GM19035 (cell line): Measurements from ENCODE around the gene CERS1.

Experiments
- ATAC-seq: cut with Tn5 transposase; IDR thresholded peaks from one replicate; pipeline ENCODE4 v1.9.1; 2021; ENCODE audit not compliant: unreplicated experiment

CERS1 gene

GRCh38 chr19:18898607-18899408, 2.9 kb upstream of the CERS1 start:
- ATAC-seq = no peak

DNA sequence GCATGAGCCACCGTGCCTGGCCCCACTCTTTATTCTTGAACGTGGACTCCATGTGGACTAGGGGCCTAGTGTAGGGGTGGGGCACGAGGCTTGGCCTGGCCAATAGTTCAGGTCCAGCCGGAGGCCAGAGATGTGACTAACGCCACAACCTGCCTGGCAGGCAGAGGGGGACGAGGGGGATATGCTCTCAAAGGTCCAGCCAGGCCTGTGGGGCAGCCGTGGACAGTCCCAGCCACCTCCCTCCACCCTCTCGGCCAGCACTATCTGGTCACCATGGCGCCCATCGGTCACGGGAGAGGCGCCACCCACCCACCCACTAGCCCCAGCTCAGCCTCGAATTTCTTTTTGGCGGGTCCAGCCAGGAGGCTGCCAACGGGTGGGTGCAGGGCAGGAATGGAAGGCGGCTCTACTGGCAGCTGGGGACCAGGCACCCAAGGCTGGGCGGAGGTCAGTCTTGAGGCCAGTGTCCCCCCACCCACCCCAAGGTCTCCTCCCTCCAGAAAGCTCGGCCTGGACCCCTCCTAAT, 2.2 kb upstream of the CERS1 start:
- ATAC-seq = no peak

DNA sequence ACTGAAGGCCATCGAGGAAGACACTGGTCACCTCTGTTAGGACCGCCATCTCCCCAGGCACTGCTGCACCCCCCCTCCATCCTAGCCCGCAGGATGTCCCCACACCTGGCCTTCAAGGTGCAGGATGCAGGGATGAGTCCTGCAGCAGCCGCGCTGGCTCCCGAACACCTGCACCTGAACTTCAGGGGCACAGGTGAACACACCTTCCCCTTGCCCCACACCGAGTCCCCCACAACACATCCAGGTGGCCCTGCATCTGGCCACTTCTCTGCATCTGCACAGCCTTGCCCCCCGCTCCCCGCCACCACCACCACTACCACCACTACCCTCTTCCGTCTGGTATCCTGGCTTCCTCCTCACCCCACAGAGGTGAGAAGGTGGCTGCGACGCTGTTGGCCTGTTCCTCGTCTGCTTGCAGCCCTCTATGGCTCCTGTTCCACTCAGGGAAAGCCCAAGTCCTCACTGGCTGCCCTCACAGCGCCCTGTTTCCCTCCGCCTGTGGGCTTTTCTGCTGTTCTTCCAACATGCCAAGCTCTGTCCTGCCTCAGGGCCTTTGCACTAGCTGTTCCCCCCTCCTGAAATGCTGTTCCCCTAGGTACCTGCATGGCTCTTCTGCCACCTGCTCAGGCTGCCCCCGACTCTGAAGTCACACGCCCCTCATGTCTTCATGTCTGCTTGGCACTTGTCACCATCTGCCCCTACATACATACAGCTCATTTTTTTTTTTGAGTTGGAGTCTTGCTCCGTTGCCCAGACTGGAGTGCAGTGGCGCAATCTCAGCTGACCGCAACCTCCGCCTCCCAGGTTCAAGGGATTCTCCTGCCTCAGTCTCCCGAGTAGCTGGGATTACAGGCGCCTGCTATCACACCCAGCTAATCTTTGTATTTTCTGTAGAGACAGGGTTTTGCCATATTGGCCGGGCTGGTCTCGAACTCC, 1.4 kb upstream of the CERS1 start:
- no peak for ATAC-seq

DNA sequence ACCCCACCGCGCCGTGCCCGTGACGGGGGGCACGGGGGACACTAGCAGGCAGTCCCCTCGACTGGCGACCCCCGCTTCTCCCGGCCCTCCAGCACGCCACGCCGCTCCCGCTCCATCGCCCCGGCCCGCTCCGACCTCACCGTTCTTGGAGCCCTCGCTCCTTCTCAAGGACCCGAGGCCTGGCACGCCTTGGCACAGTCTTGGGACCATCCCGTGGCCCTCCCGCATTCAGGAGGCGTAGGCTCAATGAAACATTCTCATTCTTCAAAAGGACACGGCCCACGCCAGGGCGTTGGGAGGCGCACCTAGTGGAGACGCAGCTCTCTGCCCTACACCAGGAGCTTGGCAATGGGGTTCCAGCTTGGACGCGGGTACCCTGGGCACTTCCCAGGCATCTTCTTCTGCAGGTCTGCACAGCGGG, 473 bp upstream of the CERS1 start:
- no peak for ATAC-seq

DNA sequence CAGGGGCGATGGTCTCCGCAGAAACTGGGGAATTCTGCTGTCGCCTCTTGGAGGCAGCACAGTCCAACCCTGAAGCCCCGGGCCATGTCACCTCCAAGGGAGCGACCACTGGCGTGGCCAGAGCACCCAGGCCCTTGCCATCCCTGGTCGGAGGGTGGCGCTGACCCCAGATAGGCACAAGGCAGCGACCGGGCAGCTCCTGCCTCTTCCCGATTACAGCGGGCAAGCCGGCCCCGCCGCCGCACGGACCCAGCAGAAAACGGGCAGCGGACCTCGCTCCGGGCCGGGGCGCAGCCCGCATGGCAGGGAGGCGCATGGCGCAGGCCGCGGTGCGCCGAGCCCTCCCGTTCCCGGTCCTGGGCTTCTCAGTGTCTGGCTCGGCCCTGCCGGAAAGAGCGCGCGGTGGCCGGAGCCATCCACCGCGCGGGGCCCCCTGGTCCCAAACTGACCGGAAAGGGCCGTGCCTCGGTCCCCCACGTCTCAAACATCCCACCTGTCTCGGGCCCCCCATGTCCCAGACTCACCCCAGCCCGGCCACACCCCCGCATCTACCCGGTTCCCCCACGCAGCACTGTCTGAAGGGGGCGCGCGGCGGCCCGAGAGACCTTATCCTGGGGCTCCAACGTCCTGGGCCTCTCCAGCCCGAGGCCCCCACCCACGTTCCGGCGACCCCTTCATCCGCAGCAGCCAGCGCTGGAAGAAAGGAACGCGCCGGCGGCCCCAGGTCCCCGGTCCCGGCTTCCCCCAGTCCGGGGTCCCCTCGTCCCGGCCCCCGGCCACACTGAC, 727 bp downstream of the CERS1 start:
- no peak for ATAC-seq

DNA sequence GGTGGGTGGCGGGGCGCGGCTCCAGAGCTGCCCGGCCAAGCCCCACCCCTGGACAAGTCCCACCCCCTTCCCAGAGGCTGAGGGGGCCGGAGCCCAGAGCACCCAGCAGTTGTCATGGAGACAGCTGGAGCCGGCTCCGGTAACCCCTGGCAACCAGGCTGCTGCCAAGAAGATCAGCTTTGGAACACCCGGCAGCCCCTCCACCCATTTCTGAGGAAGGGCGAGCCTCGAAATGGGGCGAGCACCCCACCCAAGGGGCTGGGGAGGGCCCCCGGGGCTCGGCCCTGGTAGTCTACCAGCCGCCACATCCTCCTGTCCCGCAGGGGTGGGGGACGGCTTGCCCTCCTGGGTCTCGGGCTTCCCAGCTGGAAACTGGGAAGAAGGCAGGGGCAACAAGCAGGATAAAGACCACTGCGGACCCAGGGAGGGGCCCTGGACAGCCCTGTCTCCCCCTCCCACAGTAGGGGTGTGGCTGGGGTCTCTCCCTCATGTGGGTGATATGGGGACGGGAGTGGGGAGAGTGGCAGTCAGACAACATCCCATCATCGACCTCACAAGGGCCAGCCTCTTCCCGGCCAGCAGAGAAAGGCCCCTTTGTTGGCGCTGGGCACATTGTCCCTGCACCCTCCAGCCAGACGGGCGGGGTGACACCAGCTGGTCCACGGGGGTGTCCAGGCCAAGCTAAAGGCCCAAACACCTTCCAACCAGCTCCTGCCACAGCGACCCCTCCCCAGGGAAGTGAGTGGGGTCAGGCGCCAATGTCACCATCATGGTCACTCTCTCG, 1.5 kb downstream of the CERS1 start:
- no peak for ATAC-seq

DNA sequence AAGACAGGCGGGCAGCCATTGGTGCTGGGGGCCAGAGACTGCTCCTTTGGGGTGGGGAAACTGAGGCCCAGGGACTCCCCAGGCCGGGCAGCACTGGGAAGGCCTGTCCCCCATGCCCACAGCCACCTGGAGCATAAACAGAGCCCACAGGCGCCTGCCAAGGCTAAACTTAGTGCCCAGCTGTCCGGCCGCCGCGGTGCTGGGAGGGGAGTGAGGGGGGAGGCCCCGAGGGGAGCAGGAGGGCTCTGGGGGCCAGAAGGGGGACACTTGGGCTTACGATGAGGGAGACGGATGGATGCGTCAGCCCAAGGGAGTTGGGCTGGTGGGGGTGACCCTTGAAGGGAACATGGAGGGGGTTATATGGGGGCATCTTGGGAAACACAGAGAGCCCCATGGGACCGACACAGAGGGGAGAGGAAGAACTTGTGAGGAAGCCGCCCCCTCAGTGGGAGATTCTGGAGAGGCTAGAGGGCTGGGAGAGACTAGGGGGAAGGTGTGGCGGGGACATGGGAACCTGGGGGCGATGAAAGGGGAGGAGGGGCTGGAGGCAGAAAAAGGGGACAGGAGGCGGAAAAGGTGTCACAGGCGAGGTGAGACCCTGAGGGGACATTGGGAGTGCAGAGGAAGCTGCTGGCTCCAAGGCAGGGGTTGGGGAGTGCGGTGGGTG, 2.2 kb downstream of the CERS1 start:
- no peak for ATAC-seq

DNA sequence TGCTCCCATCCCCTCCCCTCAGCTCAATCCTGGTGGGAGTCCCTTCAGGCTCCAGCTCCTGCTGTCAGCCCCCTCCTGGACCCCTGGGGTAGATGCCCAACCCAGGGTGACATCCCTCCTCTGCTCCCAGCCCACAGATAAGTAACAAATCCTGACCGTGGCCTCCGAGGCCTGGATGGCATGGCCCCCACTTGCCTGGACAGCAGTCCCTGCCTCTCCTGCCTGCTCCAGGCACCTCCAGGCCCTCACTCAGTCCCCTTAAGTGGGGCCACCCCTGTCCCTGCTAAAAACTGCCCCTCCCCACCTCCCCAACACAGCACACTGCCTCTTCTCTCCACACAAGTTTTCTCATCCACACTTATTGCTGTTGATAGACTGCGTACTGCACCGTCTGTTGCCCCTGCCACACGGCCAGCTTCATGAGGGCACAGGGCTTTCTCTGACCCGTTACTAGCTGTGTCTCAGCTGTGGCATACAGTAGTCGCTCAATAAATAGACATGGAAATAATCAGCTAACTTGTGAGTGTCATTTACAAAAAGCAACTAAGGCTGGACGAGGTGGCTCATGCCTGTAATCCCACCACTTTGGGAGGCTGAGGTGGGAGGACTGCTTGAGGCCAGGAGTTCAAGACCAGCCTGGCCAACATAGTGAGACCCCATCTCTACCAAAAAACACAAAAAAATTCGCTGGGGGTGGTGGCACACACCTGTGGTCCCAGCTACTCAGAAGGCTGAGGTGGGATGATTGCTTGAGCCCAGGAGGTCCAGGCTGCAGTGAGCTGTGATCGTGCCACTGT, 5.8 kb downstream of the CERS1 start:
- no peak for ATAC-seq

GRCh38 chr19:18886972-18887371, 9.0 kb downstream of the CERS1 start:
- no peak for ATAC-seq

- ATAC-seq = no peak
These were observed 12.2 kb downstream of the CERS1 start for GRCh38 chr19:18883526-18884304.

GRCh38 chr19:18881491-18881890, 14.5 kb downstream of the CERS1 start:
- ATAC-seq = no peak

GRCh38 chr19:18879579-18880373, 16.2 kb downstream of the CERS1 start:
- no peak for ATAC-seq

DNA sequence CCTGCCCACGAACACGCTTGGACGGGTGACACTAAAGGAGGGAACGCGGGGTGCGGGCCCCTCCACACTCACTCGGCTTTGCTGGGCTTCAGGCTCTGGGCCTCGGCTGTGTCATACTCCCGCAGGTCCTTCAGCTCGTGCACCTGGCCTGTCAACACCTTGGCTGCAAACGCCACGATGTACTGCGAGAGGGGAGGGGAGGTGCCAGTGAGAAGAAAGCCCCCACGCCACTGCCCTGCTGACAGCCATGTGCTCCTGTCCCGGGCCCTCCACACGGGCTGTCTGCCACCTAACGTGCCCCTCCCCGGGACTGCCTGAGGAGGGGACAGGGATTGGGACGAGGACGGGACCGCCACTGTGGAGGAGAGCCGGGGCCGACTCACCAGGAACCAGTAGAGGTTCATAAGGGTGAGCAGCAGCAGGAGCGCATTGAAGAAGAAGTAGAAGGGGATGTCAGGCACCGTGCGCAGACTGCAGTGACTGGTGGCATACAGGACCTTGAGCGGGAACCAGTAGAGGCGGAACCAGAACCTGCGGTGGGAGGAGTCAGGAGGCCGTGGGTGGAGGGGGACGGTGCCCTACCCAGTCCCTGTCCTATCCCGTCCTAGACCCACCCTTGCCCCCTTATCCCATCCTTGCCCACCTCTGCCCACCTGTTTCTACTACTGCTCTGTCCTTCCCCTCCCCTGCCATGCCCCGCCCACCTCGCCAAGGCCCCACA, 16.9 kb downstream of the CERS1 start:
- ATAC-seq = no peak

DNA sequence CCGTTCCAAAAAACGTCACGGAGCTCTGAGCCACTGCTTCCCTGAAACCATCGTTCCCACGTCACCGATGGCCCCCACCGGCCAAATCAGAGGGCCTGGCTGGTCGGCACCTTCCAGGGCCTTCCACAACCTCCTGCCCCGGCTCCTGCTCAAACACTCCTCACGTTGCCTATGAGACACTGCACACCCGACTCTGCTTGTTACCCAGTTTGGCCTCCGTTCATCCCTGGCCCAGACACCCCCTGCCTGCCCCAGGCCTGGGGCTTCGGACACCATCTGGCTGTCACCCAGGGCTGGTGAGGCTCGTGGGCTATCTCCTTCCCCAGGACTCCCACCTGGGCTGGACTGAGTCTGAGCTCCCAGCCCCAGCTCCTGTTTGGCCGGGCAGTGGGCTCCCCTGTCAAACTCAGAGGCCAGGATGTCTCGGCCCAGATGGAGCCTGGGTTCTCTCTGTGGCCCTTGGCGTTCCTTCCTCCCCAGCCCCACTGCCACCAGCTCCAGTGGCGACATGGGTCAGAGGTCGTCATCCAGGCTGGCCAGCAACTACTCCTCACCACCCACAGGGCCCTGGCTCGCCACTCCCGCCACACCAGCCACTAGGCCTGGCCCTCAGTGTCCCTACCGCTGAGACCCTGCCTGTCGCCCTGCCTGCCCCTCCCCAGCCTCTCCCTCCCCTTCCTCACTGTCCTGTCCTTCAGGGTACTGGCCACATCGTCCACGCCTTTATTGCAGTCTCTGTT, 17.7 kb downstream of the CERS1 start:
- ATAC-seq = no peak

DNA sequence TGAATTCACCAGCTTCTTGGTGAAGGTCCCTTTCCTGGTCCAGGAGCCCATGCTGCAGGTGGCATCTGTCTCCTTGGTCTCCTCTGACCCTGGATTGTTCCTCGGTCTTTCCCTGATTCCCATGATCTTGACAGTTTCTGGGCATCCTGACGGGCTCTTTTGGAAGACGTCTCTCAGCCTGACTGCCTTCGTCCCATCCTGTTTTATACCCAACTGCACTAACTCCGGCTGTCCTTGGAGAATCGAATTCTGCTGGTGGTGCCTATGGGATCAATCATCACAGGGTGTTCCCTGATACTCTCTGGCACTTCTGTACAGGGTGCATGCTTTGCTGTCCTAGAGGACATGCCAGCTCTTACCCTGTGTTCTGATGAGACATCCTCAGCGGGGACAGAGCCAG, 19.1 kb downstream of the CERS1 start:
- no peak for ATAC-seq

DNA sequence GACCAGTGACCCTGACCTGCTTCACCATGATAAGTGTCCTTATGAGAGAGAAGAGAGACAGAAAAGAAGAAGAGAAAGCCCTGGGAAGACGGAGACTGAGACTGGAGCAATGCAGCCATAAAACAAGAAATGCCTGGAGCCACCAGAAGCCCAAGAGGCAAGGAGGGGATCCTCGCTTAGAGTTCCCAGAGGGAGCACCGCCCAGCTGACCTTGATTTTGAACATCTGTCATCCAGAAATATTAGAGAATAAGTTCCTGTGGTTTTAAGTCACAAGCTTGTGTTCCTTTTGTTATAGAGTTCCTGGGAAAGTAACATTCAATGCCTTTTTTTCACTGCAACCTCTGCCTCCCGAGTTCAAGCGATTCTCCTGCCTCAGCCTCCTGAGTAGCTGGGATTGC, 20.2 kb downstream of the CERS1 start:
- no peak for ATAC-seq
